ENCODE measurements around the gene SHROOM3. TPM values are rescaled to one million over a fixed set of nuclear protein-coding genes. Genes with fewer than 3 reads are reported as not detected.

The SHROOM3 gene
- total RNA-seq, 4 donors from 2014 or later = 20.3 to 50.9 (median 34.9) TPM

DNA sequence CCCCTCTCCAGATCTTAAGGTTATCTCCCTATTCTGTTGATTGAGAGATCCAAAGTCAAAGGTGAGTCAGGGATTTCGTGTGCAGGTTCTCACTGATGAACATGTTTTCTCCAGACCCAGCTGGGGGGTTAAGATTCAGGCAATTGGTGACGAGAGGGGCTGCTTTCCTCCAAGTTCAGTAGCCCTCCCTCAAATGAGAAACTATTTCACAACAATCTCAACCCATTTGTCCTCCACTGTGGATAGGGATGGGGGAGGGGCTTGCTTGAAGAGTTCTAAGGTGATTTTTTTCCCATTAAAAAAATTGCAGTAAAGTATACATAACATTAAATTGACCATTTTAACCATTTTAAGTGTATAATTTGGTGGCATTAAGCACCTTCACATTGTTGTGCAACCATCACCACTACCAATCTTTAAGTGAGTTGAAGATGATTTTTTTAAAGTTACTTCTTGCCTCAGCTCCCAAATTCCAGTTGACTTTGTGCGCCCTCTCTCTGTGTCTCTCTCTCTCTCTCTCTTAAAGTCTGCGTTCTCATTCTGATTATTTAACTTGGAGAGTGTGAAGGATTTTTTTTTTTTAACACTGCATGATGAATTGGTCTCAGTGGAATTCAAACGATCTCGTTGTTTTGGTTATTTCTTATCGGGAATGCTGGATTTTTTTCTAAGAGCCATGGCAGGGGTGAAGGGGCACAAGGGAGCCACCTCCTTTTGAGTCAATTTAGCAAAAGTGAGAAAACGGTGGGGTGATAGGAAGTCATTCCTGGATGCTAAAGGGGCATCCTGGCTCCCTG is 175.9 kb downstream of the SHROOM3 start:
- no peak for DNase-seq
- TF ChIP-seq POLR2A (IDR thresholded peaks at IDR 0.05) (no peak), CTCF (IDR thresholded peaks at IDR 0.05) (no peak)
- no peaks in the 10 kb centered on the region for H3K36me3 ChIP-seq
- H3K4me1 ChIP-seq = peaks cover 0 to 18% (median 0%) of the 10 kb centered on the region in 3 donors
- no peaks in the 10 kb centered on the region for H3K27me3 ChIP-seq
- peak overlapping the region in 1 of 4 donors; percentile 37 for H3K4me3 ChIP-seq
- H3K9me3 ChIP-seq = no peaks in the 10 kb centered on the region
- peak overlapping the region; percentile 36 to 72 (median 54) for H3K27ac ChIP-seq
- WGBS, 2 donors = 21 to 29% methylated on average over 6 to 8 of the region's 8 CpGs
- intact Hi-C loops (cut with DNase I) = no loop called here

GRCh38 chr4:76611616-76612207 is 176.7 kb downstream of the SHROOM3 start:
- Histone ChIP-seq H3K4me1 (peaks cover 0 to 18% (median 0%) of the 10 kb centered on the region in 3 donors), H3K4me3 (peak overlapping the region in 1 of 4 donors; percentile 37), H3K27ac (peak overlapping the region; percentile 36 to 72 (median 54)), H3K36me3 (no peaks in the 10 kb centered on the region), H3K27me3 (no peaks in the 10 kb centered on the region), H3K9me3 (no peaks in the 10 kb centered on the region)
- 25 to 46% methylated on average over 5 to 6 of the region's 6 CpGs for WGBS, 2 donors
- TF ChIP-seq CTCF (IDR thresholded peaks at IDR 0.05) (no peak), POLR2A (IDR thresholded peaks at IDR 0.05) (no peak)
- DNase-seq = no peak
- intact Hi-C loops (cut with DNase I) = no loop called here

DNA sequence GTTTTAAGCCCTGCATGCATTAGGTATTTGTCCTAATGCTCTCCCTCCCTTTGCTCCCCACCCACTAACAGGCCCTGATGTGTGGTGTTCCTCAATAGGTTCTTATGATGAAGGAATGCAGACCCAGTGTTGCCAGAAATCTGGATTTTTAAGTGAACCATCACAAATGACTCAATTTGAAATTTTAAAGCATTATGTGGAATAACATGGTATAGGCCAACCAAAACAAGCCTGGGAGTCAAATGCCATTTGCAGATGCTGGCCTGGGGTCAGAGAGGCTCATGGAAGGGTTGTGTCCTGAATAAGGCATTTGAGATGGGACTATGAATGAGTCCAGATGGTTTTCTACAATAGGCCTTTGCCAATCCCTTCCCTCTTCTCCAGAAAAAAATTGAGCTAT is 179.6 kb downstream of the SHROOM3 start:
- intact Hi-C loops (cut with DNase I) = no loop called here
- Histone ChIP-seq H3K4me1 (peaks cover 0 to 18% (median 0%) of the 10 kb centered on the region in 3 donors), H3K9me3 (no peaks in the 10 kb centered on the region), H3K27ac (no peak overlapping the region), H3K36me3 (no peaks in the 10 kb centered on the region), H3K4me3 (no peak overlapping the region), H3K27me3 (no peaks in the 10 kb centered on the region)
- no peak for DNase-seq
- TF ChIP-seq POLR2A (IDR thresholded peaks at IDR 0.05) = no peak
- TF ChIP-seq CTCF (IDR thresholded peaks at IDR 0.05) = no peak

GRCh38 chr4:76615999-76616398 is 181.0 kb downstream of the SHROOM3 start:
- WGBS, 2 donors = 64 to 87% methylated on average over 3 of the region's 3 CpGs
- intact Hi-C loops (cut with DNase I) = no loop called here
- H3K9me3 ChIP-seq = no peaks in the 10 kb centered on the region
- no peak overlapping the region for H3K4me3 ChIP-seq
- TF ChIP-seq CTCF (IDR thresholded peaks at IDR 0.05) (no peak), POLR2A (IDR thresholded peaks at IDR 0.05) (no peak)
- no peaks in the 10 kb centered on the region for H3K36me3 ChIP-seq
- H3K27me3 ChIP-seq = no peaks in the 10 kb centered on the region
- DNase-seq = no peak
- peaks cover 0 to 15% (median 0%) of the 10 kb centered on the region in 3 donors for H3K4me1 ChIP-seq
- H3K27ac ChIP-seq = no peak overlapping the region

DNA sequence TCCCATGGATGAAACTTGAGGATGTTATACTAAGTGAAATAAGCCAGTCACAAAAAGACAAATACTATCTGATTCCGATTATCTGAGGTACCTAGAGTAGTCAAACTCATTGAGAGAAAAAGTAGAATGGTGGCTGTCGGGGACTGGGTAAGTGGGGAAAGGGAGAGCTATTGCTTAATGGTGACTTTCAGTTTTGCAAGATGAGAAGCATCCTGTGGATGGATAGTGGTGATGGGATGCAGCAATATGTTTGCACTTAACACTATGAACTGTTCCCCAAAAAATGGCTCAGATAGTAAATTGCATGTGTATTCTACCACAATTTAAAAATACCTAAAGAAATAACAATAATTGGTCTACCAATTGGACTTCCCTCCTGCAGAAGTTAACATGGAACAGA is 181.5 kb downstream of the SHROOM3 start:
- no peak for DNase-seq
- TF ChIP-seq POLR2A (IDR thresholded peaks at IDR 0.05) (no peak), CTCF (IDR thresholded peaks at IDR 0.05) (no peak)
- 83 to 90% methylated on average over 2 of the region's 2 CpGs for WGBS, 2 donors
- Histone ChIP-seq H3K27ac (no peak overlapping the region), H3K27me3 (no peaks in the 10 kb centered on the region), H3K4me3 (no peak overlapping the region), H3K36me3 (no peaks in the 10 kb centered on the region), H3K4me1 (peaks cover 0 to 15% (median 0%) of the 10 kb centered on the region in 3 donors), H3K9me3 (no peaks in the 10 kb centered on the region)
- intact Hi-C loops (cut with DNase I) = no loop called here
